ENCODE measurements around the gene PMM2.

DNA sequence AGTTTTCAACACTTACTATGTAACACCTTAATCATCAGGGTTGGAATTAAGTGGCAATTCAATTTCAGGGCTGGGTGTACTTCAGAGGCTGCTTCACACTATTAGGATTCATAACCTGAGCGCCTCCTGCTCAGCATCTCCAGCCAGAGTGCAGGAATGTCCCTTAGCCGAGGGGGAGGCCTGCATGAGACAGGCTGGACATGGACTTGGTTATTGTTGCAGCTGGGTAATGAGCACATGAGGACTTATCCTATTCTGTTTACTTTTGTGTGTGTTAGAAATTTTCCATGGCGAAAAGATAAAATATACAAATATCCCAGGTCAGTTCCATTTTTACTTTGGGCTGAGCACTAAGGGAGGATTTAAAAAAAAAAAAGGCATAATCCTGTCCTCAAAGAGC is 10.4 kb downstream of the PMM2 start:
- TF ChIP-seq, protein P1, sequence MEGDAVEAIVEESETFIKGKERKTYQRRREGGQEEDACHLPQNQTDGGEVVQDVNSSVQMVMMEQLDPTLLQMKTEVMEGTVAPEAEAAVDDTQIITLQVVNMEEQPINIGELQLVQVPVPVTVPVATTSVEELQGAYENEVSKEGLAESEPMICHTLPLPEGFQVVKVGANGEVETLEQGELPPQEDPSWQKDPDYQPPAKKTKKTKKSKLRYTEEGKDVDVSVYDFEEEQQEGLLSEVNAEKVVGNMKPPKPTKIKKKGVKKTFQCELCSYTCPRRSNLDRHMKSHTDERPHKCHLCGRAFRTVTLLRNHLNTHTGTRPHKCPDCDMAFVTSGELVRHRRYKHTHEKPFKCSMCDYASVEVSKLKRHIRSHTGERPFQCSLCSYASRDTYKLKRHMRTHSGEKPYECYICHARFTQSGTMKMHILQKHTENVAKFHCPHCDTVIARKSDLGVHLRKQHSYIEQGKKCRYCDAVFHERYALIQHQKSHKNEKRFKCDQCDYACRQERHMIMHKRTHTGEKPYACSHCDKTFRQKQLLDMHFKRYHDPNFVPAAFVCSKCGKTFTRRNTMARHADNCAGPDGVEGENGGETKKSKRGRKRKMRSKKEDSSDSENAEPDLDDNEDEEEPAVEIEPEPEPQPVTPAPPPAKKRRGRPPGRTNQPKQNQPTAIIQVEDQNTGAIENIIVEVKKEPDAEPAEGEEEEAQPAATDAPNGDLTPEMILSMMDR (IDR thresholded peaks at IDR 0.05): no peak
- TF ChIP-seq POLR2A (IDR thresholded peaks at IDR 0.05): no peak
- TF ChIP-seq POLR2AphosphoS5 (IDR thresholded peaks at IDR 0.05): no peak
- TF ChIP-seq EP300 (IDR thresholded peaks at IDR 0.05): no peak

Measured in gastroesophageal sphincter (tissue), 3 donors.